Gastrocnemius medialis (tissue), 4 donors: ENCODE results near the gene TFF1. TPM values are rescaled to one million over a fixed set of nuclear protein-coding genes. Genes with fewer than 3 reads are reported as not detected.

Experiments used
- ATAC-seq, 2 donors: fragments of 150-250 bp; one replicate each; pipeline ENCODE4 v1.9.1; 2016
- DNase-seq, 2 donors: peaks; one replicate each; pipeline ENCODE4 v3.0.0-alpha.2; 2019
- H3K27ac ChIP-seq, 4 donors: fragments of 200-600 bp; sonication (generic); 1 replicate in 1 of 4; 2 replicates in 3 of 4; pipeline ENCODE4 v1.5.1; 2016 to 2018; ENCODE audit warnings: mild to moderate bottlenecking in 2 of 4, moderate library complexity in 1 of 4
- H3K27me3 ChIP-seq, 3 donors: fragments of 200-600 bp; sonication (generic) in 2 of 3; 1 replicate in 1 of 3; 2 replicates in 2 of 3; pipeline versions ENCODE4 v1.5.1 to v1.6.0; 2016 to 2019; ENCODE audit warnings: mild to moderate bottlenecking in 1 of 3, moderate library complexity in 1 of 3
- H3K36me3 ChIP-seq, 2 donors: fragments of 200-600 bp; sonication (generic) in 1 of 2; one replicate each; pipeline ENCODE4 v1.5.1; 2017 to 2018
- H3K4me1 ChIP-seq, 2 donors: fragments of 200-600 bp; sonication (generic) in 1 of 2; one replicate each; pipeline ENCODE4 v1.5.1; 2016 to 2017; ENCODE audit warnings: mild to moderate bottlenecking in 2 of 2
- H3K4me3 ChIP-seq, 4 donors: fragments of 200-600 bp; sonication (generic) in 3 of 4; 1 replicate in 1 of 4; 2 replicates in 3 of 4; pipeline ENCODE4 v1.5.1; 2016 to 2019; ENCODE audit warnings: mild to moderate bottlenecking in 2 of 4
- H3K9me3 ChIP-seq, 3 donors: fragments of 200-600 bp; sonication (generic) in 2 of 3; 1 replicate in 1 of 3; 2 replicates in 2 of 3; pipeline ENCODE4 v1.5.1; 2016 to 2019
- POLR2A ChIP-seq, 2 donors: fragments of 450-650 bp; IDR thresholded peaks; one replicate each; pipeline ENCODE4 v1.6.1; 2017; ENCODE audit warnings: antibody characterized with exemption in 2 of 2, mild to moderate bottlenecking in 2 of 2, moderate library complexity in 2 of 2
- in situ Hi-C, 4 donors: fragments of 200-750 bp; cut with MboI; loops; one replicate each; pipeline versions ENCODE4 v1.15.0 to v1.8.0; 2017; ENCODE audit warnings: low sequenced_read_pairs in 4 of 4
- intact Hi-C: fragments of 100-400 bp; cut with DNase I; formaldehyde crosslinking; loops from one replicate; pipeline ENCODE4 v1.15.1; 2023; ENCODE audit warnings: low total_unique reads
- total RNA-seq, 4 donors: library from RNA; depleted of rRNA; stranded (reverse); fragments of >200 nt; gene quantifications; one replicate each; pipeline versions ENCODE4 v1.1.0 to v1.2.3, GENCODE V29; 2016
- TF ChIP-seq, protein P1 (sequence below), 5 experiments: fragments of 450-650 bp in 3 of 5; fragments of 200-600 bp in 2 of 5; sonication (generic) in 2 of 5; IDR thresholded peaks in 4 of 5; conservative IDR thresholded peaks in 1 of 5; 1 replicate in 4 of 5; 2 replicates in 1 of 5; pipeline ENCODE4 v1.5.1; 2016 to 2019; ENCODE audit warnings: antibody characterized with exemption in 5 of 5, mild to moderate bottlenecking in 3 of 5, moderate library complexity in 3 of 5

Gene TFF1
- not detected for total RNA-seq

DNA sequence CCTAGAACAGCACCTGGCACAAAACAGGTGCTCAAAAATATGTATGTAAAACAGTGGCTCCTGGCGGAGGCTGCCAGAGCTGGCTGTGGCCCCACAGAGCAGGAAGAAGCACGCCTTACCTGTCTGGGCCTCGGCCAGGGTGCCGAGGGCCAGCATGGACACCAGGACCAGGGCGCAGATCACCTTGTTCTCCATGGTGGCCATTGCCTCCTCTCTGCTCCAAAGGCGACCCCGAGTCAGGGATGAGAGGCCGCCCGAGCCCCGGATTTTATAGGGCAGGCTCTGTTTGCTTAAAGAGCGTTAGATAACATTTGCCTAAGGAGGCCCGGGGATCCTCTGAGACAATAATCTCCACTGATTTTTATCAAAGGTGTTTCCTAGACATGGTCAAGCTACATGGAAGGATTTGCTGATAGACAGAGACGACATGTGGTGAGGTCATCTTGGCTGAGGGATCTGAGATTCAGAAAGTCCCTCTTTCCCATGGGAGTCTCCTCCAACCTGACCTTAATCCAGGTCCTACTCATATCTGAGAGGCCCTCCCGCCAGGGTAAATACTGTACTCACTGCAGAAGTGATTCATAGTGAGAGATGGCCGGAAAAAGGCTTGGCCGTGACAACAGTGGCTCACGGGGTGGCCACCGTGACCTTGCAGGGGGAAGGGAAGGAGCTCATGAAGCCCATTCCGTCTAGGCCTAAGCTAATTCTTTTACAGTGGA lies at the start of gene TFF1:
TSS of gene TFF1 (minus strand) at position 244 of the 719 bp plus-strand sequence. CDS start at position 204, 40 bp downstream.
- Histone ChIP-seq H3K4me1 (no peaks in the 10 kb centered on the region), H3K27ac (no peak within 1 kb of the TSS), H3K9me3 (no peaks in the 10 kb centered on the region), H3K36me3 (no peaks in the 10 kb centered on the region), H3K4me3 (no peak within 1 kb of the TSS), H3K27me3 (peaks cover 9 to 15% (median 11%) of the 10 kb centered on the region in 3 donors)
- no peak for TF ChIP-seq POLR2A (IDR thresholded peaks at IDR 0.05)
- TF ChIP-seq, protein P1, sequence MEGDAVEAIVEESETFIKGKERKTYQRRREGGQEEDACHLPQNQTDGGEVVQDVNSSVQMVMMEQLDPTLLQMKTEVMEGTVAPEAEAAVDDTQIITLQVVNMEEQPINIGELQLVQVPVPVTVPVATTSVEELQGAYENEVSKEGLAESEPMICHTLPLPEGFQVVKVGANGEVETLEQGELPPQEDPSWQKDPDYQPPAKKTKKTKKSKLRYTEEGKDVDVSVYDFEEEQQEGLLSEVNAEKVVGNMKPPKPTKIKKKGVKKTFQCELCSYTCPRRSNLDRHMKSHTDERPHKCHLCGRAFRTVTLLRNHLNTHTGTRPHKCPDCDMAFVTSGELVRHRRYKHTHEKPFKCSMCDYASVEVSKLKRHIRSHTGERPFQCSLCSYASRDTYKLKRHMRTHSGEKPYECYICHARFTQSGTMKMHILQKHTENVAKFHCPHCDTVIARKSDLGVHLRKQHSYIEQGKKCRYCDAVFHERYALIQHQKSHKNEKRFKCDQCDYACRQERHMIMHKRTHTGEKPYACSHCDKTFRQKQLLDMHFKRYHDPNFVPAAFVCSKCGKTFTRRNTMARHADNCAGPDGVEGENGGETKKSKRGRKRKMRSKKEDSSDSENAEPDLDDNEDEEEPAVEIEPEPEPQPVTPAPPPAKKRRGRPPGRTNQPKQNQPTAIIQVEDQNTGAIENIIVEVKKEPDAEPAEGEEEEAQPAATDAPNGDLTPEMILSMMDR (IDR thresholded peaks at IDR 0.05 in 4 of 5, conservative IDR thresholded peaks at IDR 0.05 in 1 of 5), result no peak
- no peak for ATAC-seq
- in situ Hi-C loops, result no loop called here
- intact Hi-C loops, result no loop called here
- DNase-seq, result no peak

DNA sequence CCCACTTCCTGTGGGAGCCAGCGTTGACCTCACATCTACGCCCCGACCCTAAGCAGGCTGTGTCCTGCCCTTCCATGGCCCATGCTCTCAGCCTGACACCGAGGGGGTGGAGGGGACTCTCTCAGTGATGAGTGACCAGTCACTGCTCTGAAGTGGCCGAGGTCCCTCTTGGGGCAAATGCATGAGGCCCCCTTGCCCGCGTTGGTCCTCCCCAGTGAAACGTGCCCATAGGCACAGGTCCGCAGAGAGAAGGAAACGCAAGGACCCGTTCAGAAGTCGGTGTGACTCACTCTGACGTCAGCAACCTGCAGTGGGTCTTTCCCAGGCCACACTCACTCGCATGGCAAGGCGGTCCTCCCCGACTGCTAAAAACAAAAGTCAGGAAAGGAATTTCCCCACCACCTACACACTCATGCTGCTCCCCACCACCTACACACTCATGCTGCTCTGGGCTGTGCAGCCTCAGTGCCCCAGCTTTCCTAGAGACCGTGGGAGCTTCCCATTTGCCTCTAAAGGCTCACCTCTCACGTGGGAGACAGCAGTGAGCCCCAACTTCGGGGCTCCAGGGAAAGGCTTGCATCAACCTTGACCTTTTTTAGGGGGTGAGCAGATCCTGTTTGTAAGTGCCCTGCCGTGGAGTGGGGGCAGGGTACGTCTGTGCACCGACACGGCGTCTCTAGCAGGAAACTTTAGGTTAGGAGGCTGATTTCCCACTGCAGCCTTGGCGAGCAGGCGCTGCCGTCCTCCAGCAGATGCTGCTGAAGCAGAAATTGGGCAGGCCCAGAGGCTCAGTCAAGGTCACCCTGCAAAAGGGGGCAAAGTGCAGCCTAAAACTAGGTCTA lies 48.8 kb upstream of the TFF1 start:
- no peaks in the 10 kb centered on the region for H3K36me3 ChIP-seq
- no peak overlapping the region for H3K27ac ChIP-seq
- H3K27me3 ChIP-seq, result peaks cover 11 to 18% (median 14%) of the 10 kb centered on the region in 3 donors
- intact Hi-C loops (no loop called here), in situ Hi-C loops (no loop called here)
- no peaks in the 10 kb centered on the region for H3K9me3 ChIP-seq
- no peak overlapping the region for H3K4me3 ChIP-seq
- peaks cover 0 to 8% of the 10 kb centered on the region in 2 donors for H3K4me1 ChIP-seq
- ATAC-seq (no peak), DNase-seq (no peak)
- TF ChIP-seq, protein P1 (IDR thresholded peaks at IDR 0.05 in 4 of 5, conservative IDR thresholded peaks at IDR 0.05 in 1 of 5), result no peak
- no peak for TF ChIP-seq POLR2A (IDR thresholded peaks at IDR 0.05)

DNA sequence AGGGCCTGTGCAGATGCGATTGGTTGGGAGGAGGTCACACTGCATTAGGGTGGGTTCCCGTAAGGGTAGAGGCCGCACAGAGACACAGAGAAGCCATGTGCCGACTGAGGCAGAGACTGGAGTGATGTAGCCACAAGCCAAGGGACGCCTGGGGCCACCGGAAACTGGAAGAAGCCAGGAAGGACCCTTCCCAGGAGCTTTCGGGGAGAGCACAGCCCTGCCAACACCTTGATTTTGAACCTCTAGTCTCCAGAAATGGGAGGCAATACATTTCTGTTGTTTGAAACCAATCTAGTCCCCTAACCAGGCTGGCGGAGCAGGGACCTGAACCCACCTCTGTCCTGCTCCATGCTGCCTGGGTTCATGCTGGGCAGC lies 48.2 kb upstream of the TFF1 start:
- H3K27me3 ChIP-seq, result peaks cover 11 to 19% (median 16%) of the 10 kb centered on the region in 3 donors
- ATAC-seq, result no peak

DNA sequence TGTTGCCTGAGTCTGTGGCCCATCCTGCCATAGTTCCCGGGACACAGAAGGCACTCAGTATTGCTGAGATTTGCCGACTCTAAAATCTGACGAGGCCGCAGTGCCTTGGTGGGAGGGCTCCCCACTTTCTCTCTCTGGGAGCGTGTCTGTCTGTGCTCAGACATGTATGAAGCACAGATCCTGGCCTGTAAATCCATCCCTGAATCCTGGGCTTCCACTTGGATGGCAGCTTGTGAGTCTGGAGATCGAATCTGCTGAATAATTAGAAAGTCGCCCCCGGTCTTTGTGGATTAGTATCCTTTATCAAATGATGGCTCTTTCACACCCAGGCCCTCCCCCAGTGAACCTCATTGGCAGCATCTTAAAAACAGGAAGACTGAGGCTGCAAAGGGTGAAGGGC lies 47.7 kb upstream of the TFF1 start:
- no peak for DNase-seq
- Histone ChIP-seq H3K36me3 (no peaks in the 10 kb centered on the region), H3K27me3 (peaks cover 11 to 19% (median 16%) of the 10 kb centered on the region in 3 donors), H3K27ac (no peak overlapping the region), H3K4me3 (no peak overlapping the region), H3K9me3 (no peaks in the 10 kb centered on the region), H3K4me1 (peaks cover 0 to 8% of the 10 kb centered on the region in 2 donors)
- in situ Hi-C loops, result no loop called here
- no peak for ATAC-seq
- TF ChIP-seq POLR2A (IDR thresholded peaks at IDR 0.05), result no peak
- TF ChIP-seq, protein P1 (IDR thresholded peaks at IDR 0.05 in 4 of 5, conservative IDR thresholded peaks at IDR 0.05 in 1 of 5), result no peak
- intact Hi-C loops, result no loop called here

More for the DNA sequence above, 48.2 kb upstream of the TFF1 start:
- intact Hi-C loops (no loop called here), in situ Hi-C loops (no loop called here)
- TF ChIP-seq, protein P1 (IDR thresholded peaks at IDR 0.05 in 4 of 5, conservative IDR thresholded peaks at IDR 0.05 in 1 of 5), result no peak
- TF ChIP-seq POLR2A (IDR thresholded peaks at IDR 0.05), result no peak
- no peaks in the 10 kb centered on the region for H3K9me3 ChIP-seq
- DNase-seq, result no peak
- H3K4me3 ChIP-seq, result no peak overlapping the region
- no peaks in the 10 kb centered on the region for H3K36me3 ChIP-seq
- no peak overlapping the region for H3K27ac ChIP-seq
- peaks cover 0 to 8% of the 10 kb centered on the region in 2 donors for H3K4me1 ChIP-seq
